Tibial nerve (tissue), 4 donors: ENCODE measurements around the gene CCDC28A. TPM values are rescaled to one million over a fixed set of nuclear protein-coding genes. Genes with fewer than 3 reads are reported as not detected.

Source experiments
- DNase-seq, 2 donors: peaks; one replicate each; pipeline ENCODE4 v3.0.0-alpha.2; 2019; ENCODE audit warnings: low spot score in 2 of 2
- H3K27ac ChIP-seq, 4 donors: fragments of 200-600 bp; sonication (generic) in 3 of 4; one replicate each; pipeline ENCODE4 v1.5.1; 2017 to 2019; ENCODE audit warnings: mild to moderate bottlenecking in 1 of 4
- H3K27me3 ChIP-seq, 2 donors: fragments of 200-600 bp; sonication (generic) in 1 of 2; one replicate each; pipeline versions ENCODE4 v1.5.1 to v1.6.0; 2017 to 2019
- H3K36me3 ChIP-seq, 3 donors: fragments of 200-600 bp; sonication (generic); one replicate each; pipeline ENCODE4 v1.5.1; 2018 to 2019
- H3K4me1 ChIP-seq, 4 donors: fragments of 200-600 bp; sonication (generic) in 3 of 4; one replicate each; pipeline ENCODE4 v1.5.1; 2017 to 2019
- H3K4me3 ChIP-seq, 4 donors: fragments of 200-600 bp; sonication (generic) in 3 of 4; one replicate each; pipeline ENCODE4 v1.5.1; 2017 to 2019; ENCODE audit warnings: mild to moderate bottlenecking in 1 of 4, moderate library complexity in 1 of 4
- H3K9me3 ChIP-seq, 4 donors: fragments of 200-600 bp; sonication (generic) in 3 of 4; one replicate each; pipeline ENCODE4 v1.5.1; 2017 to 2019
- CTCF ChIP-seq, 5 experiments: fragments of 200-600 bp in 3 of 5; fragments of 450-650 bp in 2 of 5; sonication (generic) in 3 of 5; IDR thresholded peaks; one replicate each; pipeline ENCODE4 v1.5.1; 2016 to 2019; ENCODE audit warnings: antibody characterized with exemption in 5 of 5, mild to moderate bottlenecking in 3 of 5, moderate library complexity in 2 of 5
- EP300 ChIP-seq, 2 donors: sonication (generic); formaldehyde crosslinking; IDR thresholded peaks; one replicate each; pipeline ENCODE4 v1.6.1; 2017; ENCODE audit warnings: antibody characterized with exemption in 2 of 2, mild to moderate bottlenecking in 1 of 2
- POLR2A ChIP-seq, 2 donors: fragments of 450-650 bp; IDR thresholded peaks; one replicate each; pipeline ENCODE4 v1.6.1; 2017; ENCODE audit warnings: antibody characterized with exemption in 2 of 2, mild to moderate bottlenecking in 2 of 2, moderate library complexity in 2 of 2
- WGBS, 2 donors: methylation state at CpG; one replicate each; pipeline ENCODE4 v1.1.5; 2018; 5-methylcytosine and 5-hydroxymethylcytosine counted together
- total RNA-seq, 4 donors: library from RNA; depleted of rRNA; stranded (reverse); fragments of >200 nt; gene quantifications; one replicate each; pipeline ENCODE4 v1.1.0, GENCODE V29; 2016

CCDC28A gene
- total RNA-seq, 4 donors from 2014 or later: 10.8 to 31.0 (median 15.7) TPM

GRCh38 chr6:138787138-138787537, 13.6 kb downstream of the CCDC28A start:
- 91 to 96% methylated on average over 1 of the region's 1 CpG for WGBS, 2 donors
- peaks cover 0 to 9% (median 4%) of the 10 kb centered on the region in 4 donors for H3K4me1 ChIP-seq

GRCh38 chr6:138795809-138796603, 22.4 kb downstream of the CCDC28A start, which contains the start of gene ECT2L:
ECT2L (plus strand) TSS chr6:138796087; CDS start chr6:138813275, 17,188 bp downstream.
- DNase-seq: peak; percentile 29 to 53
- H3K4me1 ChIP-seq: peaks cover 0 to 19% (median 0%) of the 10 kb centered on the region in 4 donors
- H3K27ac ChIP-seq: peak within 1 kb of the TSS; percentile 20 to 83 (median 54)
- peak within 1 kb of the TSS; percentile 7 to 57 (median 40) for H3K4me3 ChIP-seq
- TF ChIP-seq EP300 (IDR thresholded peaks at IDR 0.05) (no peak), CTCF (IDR thresholded peaks at IDR 0.05) (no peak), POLR2A (IDR thresholded peaks at IDR 0.05) (no peak)
- H3K9me3 ChIP-seq: no peaks in the 10 kb centered on the region
- WGBS, 2 donors: 14% methylated on average over 24 to 41 of the region's 50 CpGs
- no peaks in the 10 kb centered on the region for H3K27me3 ChIP-seq
- peaks cover 0 to 18% (median 0%) of the 10 kb centered on the region in 3 donors for H3K36me3 ChIP-seq

More at GRCh38 chr6:138787138-138787537, 13.6 kb downstream of the CCDC28A start:
- H3K27ac ChIP-seq: no peak overlapping the region
- TF ChIP-seq EP300 (IDR thresholded peaks at IDR 0.05): no peak
- no peak for TF ChIP-seq CTCF (IDR thresholded peaks at IDR 0.05)
- TF ChIP-seq POLR2A (IDR thresholded peaks at IDR 0.05): no peak
- H3K36me3 ChIP-seq: peaks cover 0 to 65% (median 0%) of the 10 kb centered on the region in 3 donors
- no peak for DNase-seq
- no peaks in the 10 kb centered on the region for H3K9me3 ChIP-seq
- no peak overlapping the region for H3K4me3 ChIP-seq
- no peaks in the 10 kb centered on the region for H3K27me3 ChIP-seq

GRCh38 chr6:138796771-138797170, 23.2 kb downstream of the CCDC28A start:
- Histone ChIP-seq H3K4me3 (no peak overlapping the region), H3K27me3 (no peaks in the 10 kb centered on the region), H3K36me3 (peaks cover 0 to 11% (median 0%) of the 10 kb centered on the region in 3 donors), H3K4me1 (peaks cover 0 to 19% (median 0%) of the 10 kb centered on the region in 4 donors), H3K9me3 (no peaks in the 10 kb centered on the region), H3K27ac (peak overlapping the region in 1 of 4 donors; percentile 83)
- TF ChIP-seq EP300 (IDR thresholded peaks at IDR 0.05) (no peak), POLR2A (IDR thresholded peaks at IDR 0.05) (no peak), CTCF (IDR thresholded peaks at IDR 0.05) (no peak)
- WGBS, 2 donors: 91 to 93% methylated on average over 2 of the region's 2 CpGs
- DNase-seq: no peak

- TF ChIP-seq POLR2A (IDR thresholded peaks at IDR 0.05) (no peak), EP300 (IDR thresholded peaks at IDR 0.05) (no peak), CTCF (IDR thresholded peaks at IDR 0.05) (no peak)
- peaks cover 0 to 19% (median 0%) of the 10 kb centered on the region in 4 donors for H3K4me1 ChIP-seq
- peaks cover 0 to 3% (median 0%) of the 10 kb centered on the region in 3 donors for H3K36me3 ChIP-seq
- H3K4me3 ChIP-seq: no peak overlapping the region
- 90% methylated on average over 4 of the region's 4 CpGs for WGBS, 2 donors
- DNase-seq: no peak
- H3K27me3 ChIP-seq: no peaks in the 10 kb centered on the region
- H3K27ac ChIP-seq: no peak overlapping the region
- no peaks in the 10 kb centered on the region for H3K9me3 ChIP-seq
Measured at GRCh38 chr6:138797806-138798446, 24.4 kb downstream of the CCDC28A start.
